Loucy (cell line): ENCODE data around the gene SMAD3.

Experiments used
- H2AFZ ChIP-seq: fragments of 200-600 bp; sonication (generic); 2 replicates; pipeline ENCODE4 v1.6.0; 2016; ENCODE audit warnings: antibody characterized with exemption, mild to moderate bottlenecking, low read length, moderate library complexity
- H3F3A ChIP-seq: fragments of 200-600 bp; 2 replicates; pipeline ENCODE4 v1.6.0; 2016; ENCODE audit warnings: antibody characterized with exemption, low read depth, mild to moderate bottlenecking
- H3K27me3 ChIP-seq: fragments of 200-600 bp; sonication (generic); 2 replicates; pipeline ENCODE4 v1.6.1; 2014; ENCODE audit warnings: low read length, mild to moderate bottlenecking; ENCODE audit not compliant: insufficient read depth, poor library complexity, severe bottlenecking
- H3K36me3 ChIP-seq: fragments of 200-600 bp; sonication (generic); 2 replicates; pipeline ENCODE4 v1.6.1; 2016; ENCODE audit warnings: low read length; ENCODE audit not compliant: insufficient read depth
- H3K4me1 ChIP-seq: fragments of 200-600 bp; sonication (generic); 2 replicates; pipeline ENCODE4 v1.5.1; 2014; ENCODE audit warnings: low read length, mild to moderate bottlenecking; ENCODE audit not compliant: insufficient read depth, poor library complexity, severe bottlenecking
- H3K4me2 ChIP-seq: fragments of 200-600 bp; sonication (generic); 2 replicates; pipeline ENCODE4 v1.6.0; 2014; ENCODE audit warnings: antibody characterized with exemption, low read length, low read depth, mild to moderate bottlenecking; ENCODE audit not compliant: poor library complexity, severe bottlenecking
- H3K4me3 ChIP-seq: fragments of 200-600 bp; sonication (generic); 2 replicates; pipeline ENCODE4 v1.5.1; 2014; ENCODE audit warnings: low read length, mild to moderate bottlenecking, mixed read lengths; ENCODE audit not compliant: poor library complexity, severe bottlenecking
- H3K79me2 ChIP-seq: fragments of 200-600 bp; sonication (generic); 2 replicates; pipeline ENCODE4 v1.6.1; 2014; ENCODE audit warnings: low read length; ENCODE audit not compliant: insufficient read depth
- H3K9ac ChIP-seq: fragments of 200-600 bp; sonication (generic); 2 replicates; pipeline ENCODE4 v1.6.0; 2014; ENCODE audit warnings: mild to moderate bottlenecking, low read depth, low read length, moderate library complexity; ENCODE audit not compliant: poor library complexity, severe bottlenecking
- H3K9me2 ChIP-seq: fragments of 200-600 bp; sonication (generic); replicated peaks from 2 replicates; pipeline ENCODE4 v1.6.1; 2016; ENCODE audit warnings: low read depth, low read length, mixed read lengths
- H3K9me3 ChIP-seq: fragments of 200-600 bp; sonication (generic); 2 replicates; pipeline ENCODE4 v1.6.1; 2014; ENCODE audit warnings: mild to moderate bottlenecking, antibody characterized with exemption, low read length, low read depth; ENCODE audit not compliant: insufficient read depth
- H4K20me1 ChIP-seq: fragments of 200-600 bp; sonication (generic); 2 replicates; pipeline ENCODE4 v1.6.0; 2014; ENCODE audit warnings: antibody characterized with exemption, low read length, mild to moderate bottlenecking; ENCODE audit not compliant: insufficient read depth, poor library complexity, severe bottlenecking
- EZH2phosphoT487 ChIP-seq: fragments of 200-600 bp; IDR thresholded peaks from 2 replicates; pipeline ENCODE4 v1.6.1; 2018; ENCODE audit warnings: antibody characterized with exemption, mild to moderate bottlenecking, moderate library complexity, borderline replicate concordance
- TF ChIP-seq, protein P1 (sequence below): fragments of 200-600 bp; sonication (generic); conservative IDR thresholded peaks from 2 replicates; pipeline ENCODE4 v1.5.1; 2014; ENCODE audit warnings: mild to moderate bottlenecking, antibody characterized with exemption, low read length

SMAD3 gene

DNA sequence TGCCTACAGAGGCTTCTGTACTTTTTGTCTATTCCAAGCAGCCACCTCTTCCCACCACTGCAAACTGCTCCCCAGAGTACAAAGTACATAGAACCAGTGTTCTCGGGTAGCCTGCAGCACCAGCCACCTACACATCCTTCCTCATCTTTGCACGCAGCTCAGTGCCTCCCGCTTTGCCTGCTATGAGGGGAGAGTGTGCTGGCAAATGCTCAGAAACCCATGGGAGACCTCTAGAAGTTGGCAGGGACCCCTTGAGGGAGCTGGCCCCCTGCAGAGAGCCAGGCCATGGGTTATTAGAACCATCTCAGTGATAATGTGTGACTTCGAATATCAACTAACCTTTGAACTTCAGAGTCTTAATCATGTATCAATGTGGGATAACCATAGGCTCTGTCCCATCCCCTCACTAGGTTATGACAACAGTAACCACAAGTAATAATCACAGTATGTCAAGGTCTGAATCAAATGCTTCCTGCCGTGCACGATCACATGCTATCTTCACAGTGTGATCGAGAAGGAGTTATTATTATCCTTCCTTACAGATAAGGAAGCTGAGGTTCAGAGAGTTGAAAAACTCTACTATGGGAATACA lies 22.8 kb upstream of the SMAD3 start:
- Histone ChIP-seq H3K9me2 (no peaks in the 10 kb centered on the region), H3K9me3 (no peaks in the 10 kb centered on the region), H3K4me3 (no peak overlapping the region), H2AFZ (0 out of 2 replicates have a peak overlapping the region, but pooled peaks have one; percentile 12), H3K9ac (no peak overlapping the region), H3K36me3 (no peaks in the 10 kb centered on the region), H3K27me3 (no peaks in the 10 kb centered on the region), H3K79me2 (no peaks in the 10 kb centered on the region), H3K4me2 (no peak overlapping the region), H3F3A (no peaks in the 10 kb centered on the region), H4K20me1 (no peaks in the 10 kb centered on the region), H3K4me1 (peaks cover 12% of the 10 kb centered on the region)
- TF ChIP-seq EZH2phosphoT487 = no peak
- TF ChIP-seq, protein P1, sequence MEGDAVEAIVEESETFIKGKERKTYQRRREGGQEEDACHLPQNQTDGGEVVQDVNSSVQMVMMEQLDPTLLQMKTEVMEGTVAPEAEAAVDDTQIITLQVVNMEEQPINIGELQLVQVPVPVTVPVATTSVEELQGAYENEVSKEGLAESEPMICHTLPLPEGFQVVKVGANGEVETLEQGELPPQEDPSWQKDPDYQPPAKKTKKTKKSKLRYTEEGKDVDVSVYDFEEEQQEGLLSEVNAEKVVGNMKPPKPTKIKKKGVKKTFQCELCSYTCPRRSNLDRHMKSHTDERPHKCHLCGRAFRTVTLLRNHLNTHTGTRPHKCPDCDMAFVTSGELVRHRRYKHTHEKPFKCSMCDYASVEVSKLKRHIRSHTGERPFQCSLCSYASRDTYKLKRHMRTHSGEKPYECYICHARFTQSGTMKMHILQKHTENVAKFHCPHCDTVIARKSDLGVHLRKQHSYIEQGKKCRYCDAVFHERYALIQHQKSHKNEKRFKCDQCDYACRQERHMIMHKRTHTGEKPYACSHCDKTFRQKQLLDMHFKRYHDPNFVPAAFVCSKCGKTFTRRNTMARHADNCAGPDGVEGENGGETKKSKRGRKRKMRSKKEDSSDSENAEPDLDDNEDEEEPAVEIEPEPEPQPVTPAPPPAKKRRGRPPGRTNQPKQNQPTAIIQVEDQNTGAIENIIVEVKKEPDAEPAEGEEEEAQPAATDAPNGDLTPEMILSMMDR = no peak

DNA sequence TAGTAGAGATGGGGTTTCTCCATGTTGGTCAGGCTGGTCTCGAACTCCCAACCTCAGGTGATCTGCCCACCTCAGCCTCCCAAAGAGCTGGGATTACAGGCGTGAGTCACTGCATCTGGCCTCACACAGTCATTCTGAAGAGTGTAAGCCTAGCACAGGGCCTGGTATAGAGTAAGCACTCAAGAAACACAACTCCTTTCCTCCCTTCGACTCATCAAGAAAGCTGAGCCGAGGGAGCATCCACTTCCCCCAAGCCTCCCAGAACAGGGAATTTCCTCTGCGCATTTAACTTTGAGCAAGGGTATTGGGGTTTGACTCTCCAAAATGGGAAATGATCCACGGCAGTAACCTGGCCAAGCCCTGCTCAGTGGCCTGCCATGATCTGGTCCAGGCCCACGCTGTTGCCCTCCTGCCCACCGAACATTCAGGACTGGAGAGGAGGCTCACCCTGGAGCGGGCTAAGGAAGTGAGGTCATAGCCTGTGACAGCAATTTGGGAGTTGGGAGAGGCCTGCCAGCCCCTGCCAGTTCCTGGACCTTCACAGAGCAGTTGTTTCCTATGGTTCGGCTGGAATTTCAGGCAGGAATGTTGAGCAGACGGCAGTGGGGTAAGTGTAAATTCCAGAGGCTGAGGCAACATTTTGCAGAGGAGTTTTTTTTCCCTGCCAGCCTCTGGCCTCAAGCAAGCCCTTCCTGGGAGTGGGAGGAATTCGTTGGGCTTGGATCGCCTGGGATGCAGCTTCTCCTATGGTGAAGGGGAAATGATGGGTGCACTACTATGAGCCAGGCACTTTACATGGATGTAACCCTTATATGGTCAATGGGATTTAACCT lies 21.2 kb upstream of the SMAD3 start:
- Histone ChIP-seq H3K4me2 (no peak overlapping the region), H3K4me1 (peaks cover 16% of the 10 kb centered on the region), H3K9me2 (no peaks in the 10 kb centered on the region), H3K9ac (no peak overlapping the region), H3K36me3 (no peaks in the 10 kb centered on the region), H3F3A (no peaks in the 10 kb centered on the region), H2AFZ (no peak overlapping the region), H3K4me3 (no peak overlapping the region), H4K20me1 (no peaks in the 10 kb centered on the region), H3K9me3 (no peaks in the 10 kb centered on the region), H3K27me3 (no peaks in the 10 kb centered on the region), H3K79me2 (no peaks in the 10 kb centered on the region)
- TF ChIP-seq, protein P1 = no peak
- no peak for TF ChIP-seq EZH2phosphoT487

DNA sequence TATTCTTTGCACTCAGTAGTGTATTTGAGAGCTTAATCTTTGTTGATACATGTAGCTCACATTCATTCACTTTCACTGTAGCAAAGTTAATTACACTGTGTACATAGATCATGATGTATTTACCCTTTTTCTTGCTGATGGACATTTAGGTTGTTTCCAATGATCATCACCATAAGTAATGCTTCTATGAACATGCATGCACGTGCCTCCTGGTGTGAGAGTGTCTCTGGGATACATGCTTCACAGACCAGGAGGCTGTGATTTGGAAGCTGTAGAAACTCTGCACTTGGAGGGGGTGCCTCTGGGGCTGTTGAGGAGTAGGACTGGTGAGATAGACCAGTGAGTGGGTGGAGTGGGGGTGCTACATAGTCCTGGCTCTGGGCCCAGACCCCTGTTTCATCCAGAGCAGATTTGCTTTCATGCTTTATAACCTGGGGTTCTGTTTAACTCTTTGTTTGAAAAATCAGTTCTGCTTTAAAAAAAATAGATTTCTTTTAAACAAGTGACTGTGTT lies 18.2 kb upstream of the SMAD3 start:
- H3K4me1 ChIP-seq = peaks cover 33% of the 10 kb centered on the region
- H4K20me1 ChIP-seq = no peaks in the 10 kb centered on the region

More for the DNA sequence above, 18.2 kb upstream of the SMAD3 start:
- Histone ChIP-seq H2AFZ (no peak overlapping the region), H3K9me2 (no peaks in the 10 kb centered on the region), H3K4me3 (no peak overlapping the region), H3K4me2 (no peak overlapping the region), H3F3A (no peaks in the 10 kb centered on the region), H3K9ac (no peak overlapping the region), H3K9me3 (no peaks in the 10 kb centered on the region), H3K36me3 (no peaks in the 10 kb centered on the region), H3K79me2 (no peaks in the 10 kb centered on the region), H3K27me3 (no peaks in the 10 kb centered on the region)
- no peak for TF ChIP-seq EZH2phosphoT487
- TF ChIP-seq, protein P1 = no peak
